Measurements from ENCODE around the gene ARVCF.

ARVCF gene

DNA sequence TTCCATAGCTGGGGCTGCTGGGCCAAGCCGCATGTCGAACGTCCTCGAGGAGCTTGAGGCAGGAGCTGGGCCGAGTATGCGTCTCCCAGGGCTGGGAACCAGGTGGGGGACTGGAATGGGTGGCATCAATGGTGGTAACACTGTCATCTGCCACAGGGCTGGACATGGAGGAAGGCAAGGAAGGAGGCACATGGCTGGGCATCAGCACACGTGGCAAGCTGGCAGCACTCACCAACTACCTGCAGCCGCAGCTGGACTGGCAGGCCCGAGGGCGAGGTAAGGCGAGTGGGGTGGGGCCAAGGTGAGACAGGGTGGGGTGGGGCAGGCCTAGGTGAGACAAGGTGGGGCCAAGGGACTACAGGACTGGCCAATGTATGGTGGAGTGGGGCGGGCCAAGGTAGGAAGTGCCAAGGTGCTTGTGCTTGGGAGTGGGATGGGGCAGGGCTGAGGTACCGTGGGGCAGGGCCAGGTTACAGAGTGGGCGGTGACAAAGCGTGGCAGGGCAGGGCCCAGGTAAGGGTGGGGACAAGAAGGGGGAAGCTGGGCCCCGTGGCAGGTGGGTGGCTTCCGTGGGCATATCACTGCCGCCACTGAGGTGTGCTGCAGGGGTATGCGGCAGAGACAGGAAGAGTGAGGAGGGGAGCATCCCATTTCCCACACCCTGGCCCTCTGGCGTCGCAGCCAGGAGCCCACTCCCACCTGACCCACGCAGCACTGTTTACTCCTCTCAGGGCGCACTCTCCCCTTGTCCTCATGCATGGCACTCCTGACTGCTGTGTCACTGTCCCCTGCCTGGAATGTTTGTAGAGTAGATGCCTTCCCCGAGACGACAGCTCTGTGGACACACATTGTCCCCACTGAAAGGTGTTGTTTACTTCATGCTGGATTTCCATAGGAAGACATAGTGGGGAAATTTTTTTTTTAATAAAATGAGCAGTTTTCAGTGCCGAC lies 36.0 kb upstream of the ARVCF start:
- no peak for DNase-seq (ENCODE audit: low read depth in 2 of 2)

DNA sequence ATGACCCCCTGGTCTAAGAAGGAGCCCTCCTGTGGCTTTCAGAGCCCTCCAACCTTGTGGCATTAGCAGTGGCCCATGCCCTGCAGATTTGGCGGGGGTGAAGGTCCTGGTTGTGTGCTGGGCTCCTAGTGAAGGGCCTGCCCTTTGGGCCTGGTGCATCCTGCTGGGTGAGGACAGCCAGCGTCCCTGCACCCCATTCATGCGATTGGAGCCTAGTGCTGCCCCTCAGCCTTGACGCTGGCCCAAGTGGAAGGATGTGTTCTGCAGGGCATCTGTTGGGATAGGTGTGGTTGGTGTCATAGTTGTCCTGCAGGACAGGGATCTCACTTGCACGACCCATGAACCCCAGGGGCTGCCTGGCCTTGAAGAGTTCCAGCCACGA lies 35.3 kb upstream of the ARVCF start:
- no peak for DNase-seq (ENCODE audit: low read depth in 2 of 2)

DNA sequence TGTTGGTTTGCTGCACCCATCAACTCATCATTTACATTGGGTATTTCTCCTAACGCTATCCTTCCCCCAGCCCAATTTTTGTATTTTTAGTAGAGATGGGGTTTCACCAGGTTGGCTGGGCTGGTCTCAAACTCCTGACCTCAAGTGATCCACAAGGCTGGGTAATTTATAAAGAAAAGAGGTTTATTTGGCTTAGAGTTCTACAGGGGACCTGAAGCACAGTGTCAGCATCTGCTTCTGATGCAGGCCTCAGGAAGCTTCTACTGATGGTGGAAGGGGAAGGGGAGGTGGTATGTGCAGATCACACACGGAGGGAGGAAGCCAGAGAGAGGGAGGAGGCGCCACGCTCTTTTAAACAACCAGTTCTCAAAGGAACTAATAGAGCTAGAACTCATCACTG lies 30.1 kb upstream of the ARVCF start:
- no peak for DNase-seq (ENCODE audit: low read depth in 2 of 2)

- no peak for DNase-seq (ENCODE audit: low read depth in 2 of 2)
Measured at GRCh38 chr22:20044495-20045151, 28.0 kb upstream of the ARVCF start.

- no peak for DNase-seq (ENCODE audit: low read depth in 2 of 2)
Measured at GRCh38 chr22:20043997-20044342, 27.3 kb upstream of the ARVCF start.

DNA sequence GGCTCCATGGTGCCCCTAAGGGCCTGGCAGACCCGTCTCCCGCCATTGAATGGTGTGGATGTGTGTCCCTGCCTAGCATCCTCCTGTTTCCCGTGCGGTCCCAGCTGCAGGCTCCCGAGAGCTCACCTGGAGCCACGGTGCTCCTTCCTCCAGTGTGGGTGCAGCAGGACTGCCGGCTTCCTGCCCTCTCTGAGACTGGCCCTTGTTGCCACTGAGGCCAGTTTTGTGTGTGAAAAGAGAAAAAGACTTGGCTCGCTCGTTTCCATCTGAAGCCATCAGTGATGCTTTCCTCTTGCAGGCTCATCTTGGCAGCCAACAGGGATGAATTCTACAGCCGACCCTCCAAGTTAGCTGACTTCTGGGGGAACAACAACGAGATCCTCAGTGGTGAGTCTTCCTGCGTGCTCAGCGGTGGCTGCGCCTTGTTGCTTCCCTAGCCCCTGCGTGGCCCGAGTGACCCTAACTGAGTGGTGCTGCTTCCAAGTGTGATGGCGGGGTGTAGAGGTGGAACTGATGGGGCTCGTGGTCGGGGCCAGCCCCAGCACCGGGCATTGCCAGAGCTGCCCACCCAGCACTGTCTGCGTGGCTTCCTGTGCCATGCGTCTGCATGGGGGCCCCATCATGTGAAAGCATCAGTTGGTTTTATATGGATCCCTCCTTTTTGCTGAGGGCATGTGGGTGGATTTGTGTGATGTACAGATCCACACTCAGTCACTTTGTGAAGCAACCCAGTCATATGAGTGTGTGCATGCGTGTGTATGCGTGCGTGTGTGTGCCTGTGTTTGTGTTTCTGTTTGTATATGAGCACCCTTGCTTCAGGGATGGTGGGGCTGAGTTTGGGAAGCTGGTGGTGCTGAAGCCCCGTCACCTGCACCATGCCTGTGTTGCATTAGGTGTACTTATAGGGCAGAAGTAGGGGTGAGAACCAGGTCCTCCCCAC lies 26.7 kb upstream of the ARVCF start:
- no peak for DNase-seq (ENCODE audit: low read depth in 2 of 2)

- DNase-seq (ENCODE audit: low read depth in 2 of 2), result no peak
Measured at GRCh38 chr22:20040327-20041200, 23.9 kb upstream of the ARVCF start.

DNA sequence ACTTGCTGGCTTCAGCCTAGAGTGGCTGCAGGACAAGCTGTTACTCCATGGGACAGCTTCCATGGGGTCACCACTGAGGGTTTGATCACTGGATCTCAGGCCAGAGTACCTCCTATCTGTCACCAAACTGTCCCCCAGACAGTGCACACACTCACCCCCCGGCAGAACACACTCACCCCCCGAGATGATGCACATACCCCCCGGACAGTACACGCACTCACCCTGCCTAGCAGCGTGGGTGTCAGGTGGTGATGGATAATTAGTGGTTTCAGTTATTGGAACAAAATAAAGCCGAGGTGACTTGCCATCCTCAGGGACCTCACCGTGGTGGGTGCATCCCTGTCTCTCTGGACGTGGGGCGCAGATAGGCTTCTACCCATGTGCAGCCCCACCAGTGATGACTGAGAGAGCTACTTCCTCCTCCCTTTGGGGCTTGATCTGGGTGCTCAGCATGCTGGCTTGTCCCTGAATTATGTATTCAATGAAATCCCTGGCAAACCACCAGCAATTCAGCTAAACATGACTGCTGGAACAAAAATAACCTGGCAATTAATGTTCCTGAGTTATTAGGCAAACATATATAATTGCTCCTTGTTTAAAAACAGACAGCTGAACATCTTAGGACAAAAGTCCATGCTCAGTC lies 23.2 kb upstream of the ARVCF start:
- no peak for DNase-seq (ENCODE audit: low read depth in 2 of 2)

GRCh38 chr22:20038574-20038973 lies 22.0 kb upstream of the ARVCF start:
- DNase-seq (ENCODE audit: low read depth in 2 of 2), result no peak

DNA sequence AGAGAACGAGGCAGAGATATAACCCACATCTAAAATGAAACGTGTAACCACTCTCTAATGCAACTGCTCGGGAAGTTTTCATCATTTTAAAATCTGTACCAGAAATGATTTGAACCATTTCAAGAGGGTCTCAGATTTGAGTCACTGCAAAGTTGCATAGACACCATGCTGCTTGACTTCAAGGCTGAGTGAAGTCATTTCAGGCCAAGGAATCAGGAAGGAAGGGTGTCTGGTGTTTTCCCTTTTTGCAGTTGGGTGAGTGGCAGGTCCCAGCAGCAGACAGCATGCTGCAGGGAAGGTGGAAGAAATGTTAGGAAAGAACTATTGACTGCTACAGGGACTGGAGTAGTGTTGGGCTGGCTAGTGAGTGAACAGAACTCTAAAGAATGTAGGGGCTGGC lies 20.8 kb upstream of the ARVCF start:
- DNase-seq (ENCODE audit: low read depth in 2 of 2), result no peak

DNA sequence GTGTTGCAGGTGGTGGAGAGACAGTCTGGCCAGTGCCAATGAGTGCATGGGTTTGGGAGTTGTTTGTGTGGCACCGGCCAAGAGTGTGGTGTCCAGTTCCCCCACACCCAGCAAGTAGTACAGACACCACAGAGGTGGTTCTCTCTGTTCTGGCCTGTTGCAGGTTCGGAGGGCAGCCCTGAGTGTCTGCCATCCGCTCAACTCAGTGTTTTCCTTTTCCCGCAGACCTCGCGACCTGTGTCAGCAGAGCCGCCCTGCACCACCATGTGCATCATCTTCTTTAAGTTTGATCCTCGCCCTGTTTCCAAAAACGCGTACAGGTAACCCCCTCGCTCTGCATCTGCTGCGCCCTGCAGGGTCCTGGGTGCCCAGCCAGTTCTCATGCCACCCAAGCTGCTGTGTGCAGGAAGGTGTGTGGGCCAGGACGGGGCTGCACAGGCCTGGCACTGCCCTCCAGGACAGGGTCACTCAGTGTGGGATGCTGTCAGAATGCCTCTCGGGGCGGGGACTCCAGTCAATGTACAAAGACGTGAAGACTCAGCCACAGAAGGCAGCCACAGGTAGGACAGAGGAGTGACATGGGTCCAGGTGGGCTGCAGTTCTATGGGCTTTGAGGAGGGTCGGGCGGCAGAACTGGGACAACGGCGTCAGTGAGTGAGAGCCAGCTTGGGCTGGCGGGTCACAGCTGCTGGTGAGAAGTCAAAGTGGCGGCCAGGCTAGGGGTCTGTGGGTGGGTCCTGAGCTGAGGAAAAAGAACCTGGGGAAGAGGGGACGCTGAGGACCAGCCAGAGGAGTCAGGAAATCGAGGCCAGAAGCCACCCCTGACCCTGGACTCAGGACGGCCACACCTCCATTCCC lies 20.1 kb upstream of the ARVCF start:
- DNase-seq (ENCODE audit: low read depth in 2 of 2), result no peak

DNA sequence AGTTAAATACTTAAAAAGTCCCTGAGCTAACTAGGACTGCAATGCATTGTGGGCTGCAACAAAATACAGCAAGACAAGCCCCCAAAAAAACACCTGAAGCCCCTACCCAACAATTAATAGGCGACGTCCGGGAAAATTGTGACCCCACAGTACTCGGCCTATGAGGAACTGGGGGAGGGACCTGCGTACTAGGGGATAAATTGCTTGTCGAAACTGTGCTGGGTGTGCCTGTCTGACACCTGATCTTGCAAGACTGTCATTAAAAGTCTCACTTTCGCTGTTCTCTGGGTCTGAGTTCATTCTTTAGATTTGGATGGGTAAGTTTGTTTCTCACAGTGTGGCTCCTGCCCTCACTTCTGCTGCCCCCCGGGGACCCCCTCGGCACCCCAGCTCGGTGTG lies 19.5 kb upstream of the ARVCF start:
- no peak for DNase-seq (ENCODE audit: low read depth in 2 of 2)

GRCh38 chr22:20035375-20036083 lies 18.9 kb upstream of the ARVCF start:
- DNase-seq (ENCODE audit: low read depth in 2 of 2), result no peak

GRCh38 chr22:20034143-20034542 lies 17.5 kb upstream of the ARVCF start:
- no peak for DNase-seq (ENCODE audit: low read depth in 2 of 2)

DNA sequence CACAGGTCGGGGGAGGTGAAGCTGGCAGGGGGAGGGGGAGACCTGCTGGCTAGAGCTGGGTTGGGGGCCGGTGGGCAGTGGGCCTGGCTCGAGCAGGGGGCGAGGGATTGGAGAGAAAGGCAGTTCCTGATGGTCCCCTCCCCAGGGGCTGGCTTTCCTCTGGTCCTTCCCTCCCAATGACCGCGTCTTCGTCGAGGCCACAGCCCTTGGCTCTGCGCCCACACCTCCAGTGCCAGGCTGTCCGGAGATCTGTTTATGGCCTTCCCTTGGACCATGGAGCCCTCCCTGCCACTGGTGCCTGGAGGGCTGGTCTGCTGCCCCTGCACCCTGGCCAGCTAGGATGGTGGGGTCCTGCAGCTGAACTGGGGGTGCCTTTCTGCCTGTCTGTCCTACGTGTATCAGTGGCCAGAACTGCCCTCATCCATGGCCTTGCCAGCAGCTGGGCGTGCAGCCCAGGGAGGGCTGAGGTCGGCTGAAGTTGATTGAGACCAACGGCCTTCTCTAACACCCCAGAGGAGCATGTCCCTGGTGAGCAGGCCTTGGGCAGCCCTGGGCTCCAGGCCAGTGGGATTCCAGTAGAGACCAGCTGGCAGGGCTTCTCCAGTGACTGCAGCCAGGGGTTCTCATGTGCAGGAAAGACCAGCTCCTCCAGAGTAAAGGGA lies 16.6 kb upstream of the ARVCF start:
- DNase-seq (ENCODE audit: low read depth in 2 of 2), result no peak

GRCh38 chr22:20032407-20032991 lies 15.9 kb upstream of the ARVCF start:
- no peak for DNase-seq (ENCODE audit: low read depth in 2 of 2)

DNA sequence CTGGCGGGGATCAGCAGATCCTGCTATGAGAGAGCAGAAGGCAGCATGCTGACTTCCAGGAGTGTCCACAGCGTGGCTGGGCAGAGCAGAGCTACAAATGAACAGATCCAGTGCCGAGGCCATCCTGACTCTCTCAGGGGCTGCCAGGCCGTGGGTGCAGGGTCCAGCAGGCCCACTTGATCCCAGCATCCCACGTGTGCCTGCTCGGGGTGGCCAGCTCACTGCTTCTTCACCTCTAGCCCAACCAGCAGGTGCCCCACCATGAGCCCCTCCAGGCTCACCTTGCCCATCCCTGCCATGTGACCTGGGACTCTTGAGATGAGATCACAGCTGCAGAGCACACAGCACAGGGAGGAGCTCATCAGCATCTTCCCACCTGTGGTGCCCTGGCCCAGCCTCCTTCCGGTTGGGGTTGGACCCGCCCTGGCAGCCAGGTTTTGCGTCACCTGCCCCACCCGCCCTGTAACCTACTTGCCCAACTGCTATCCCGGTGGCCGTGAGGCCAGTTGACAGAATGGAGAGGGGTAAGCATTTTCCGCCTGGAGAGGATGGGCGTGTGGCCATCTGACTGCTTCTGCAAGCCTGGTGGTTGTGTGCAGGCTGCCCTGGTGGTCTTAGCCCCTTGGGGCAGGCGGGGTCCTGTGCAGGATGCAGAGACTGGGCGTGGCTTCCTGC lies 15.2 kb upstream of the ARVCF start:
- DNase-seq (ENCODE audit: low read depth in 2 of 2), result no peak
